NB4 (cell line): ENCODE measurements around the gene TOR1A.

Experiments
- DNase-seq: peaks from one replicate; pipeline ENCODE4 v3.0.0; 2010; ENCODE audit warnings: low read depth
- H3K4me3 ChIP-seq: one replicate; pipeline ENCODE4 v1.5.1; 2011; ENCODE audit warnings: mild to moderate bottlenecking, low read depth, low read length, moderate library complexity
- MYC ChIP-seq: IDR thresholded peaks from 2 replicates; pipeline ENCODE4 v1.6.1; 2011; ENCODE audit warnings: low read depth, low read length
- POLR2A ChIP-seq: IDR thresholded peaks from 2 replicates; pipeline ENCODE4 v1.6.1; 2011; ENCODE audit warnings: mild to moderate bottlenecking; ENCODE audit not compliant: insufficient read length; ENCODE audit errors: extremely low read depth
- TF ChIP-seq, protein P1 (sequence below): IDR thresholded peaks from one replicate; pipeline ENCODE4 v1.5.1; 2012; ENCODE audit warnings: low read depth, low read length
- TF ChIP-seq, protein P2 (sequence below): IDR thresholded peaks from 2 replicates; pipeline ENCODE4 v1.6.1; 2011; ENCODE audit warnings: low read depth, low read length

TOR1A gene

DNA sequence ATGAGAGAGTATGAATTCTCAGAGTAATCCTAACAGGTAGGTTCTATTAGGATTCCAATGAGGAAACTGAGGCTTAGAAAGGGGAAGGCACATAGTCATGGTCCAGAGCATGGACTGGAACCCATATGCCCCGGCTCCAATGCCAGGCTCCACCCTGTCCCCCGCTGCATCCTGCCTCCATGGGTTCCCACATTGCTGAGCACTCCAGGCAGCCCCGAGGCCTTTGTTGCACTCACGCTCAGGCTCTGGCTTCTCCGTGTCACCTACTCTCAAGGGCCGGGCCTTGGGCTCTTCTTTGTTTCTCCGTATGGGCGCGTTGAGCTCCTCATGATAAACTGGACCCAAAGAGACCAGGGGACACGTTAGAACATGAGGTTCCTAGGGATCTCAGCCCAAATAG lies 5.0 kb upstream of the TOR1A start:
- no peak for DNase-seq
- TF ChIP-seq POLR2A (no peak), MYC (no peak)
- TF ChIP-seq, protein P1, sequence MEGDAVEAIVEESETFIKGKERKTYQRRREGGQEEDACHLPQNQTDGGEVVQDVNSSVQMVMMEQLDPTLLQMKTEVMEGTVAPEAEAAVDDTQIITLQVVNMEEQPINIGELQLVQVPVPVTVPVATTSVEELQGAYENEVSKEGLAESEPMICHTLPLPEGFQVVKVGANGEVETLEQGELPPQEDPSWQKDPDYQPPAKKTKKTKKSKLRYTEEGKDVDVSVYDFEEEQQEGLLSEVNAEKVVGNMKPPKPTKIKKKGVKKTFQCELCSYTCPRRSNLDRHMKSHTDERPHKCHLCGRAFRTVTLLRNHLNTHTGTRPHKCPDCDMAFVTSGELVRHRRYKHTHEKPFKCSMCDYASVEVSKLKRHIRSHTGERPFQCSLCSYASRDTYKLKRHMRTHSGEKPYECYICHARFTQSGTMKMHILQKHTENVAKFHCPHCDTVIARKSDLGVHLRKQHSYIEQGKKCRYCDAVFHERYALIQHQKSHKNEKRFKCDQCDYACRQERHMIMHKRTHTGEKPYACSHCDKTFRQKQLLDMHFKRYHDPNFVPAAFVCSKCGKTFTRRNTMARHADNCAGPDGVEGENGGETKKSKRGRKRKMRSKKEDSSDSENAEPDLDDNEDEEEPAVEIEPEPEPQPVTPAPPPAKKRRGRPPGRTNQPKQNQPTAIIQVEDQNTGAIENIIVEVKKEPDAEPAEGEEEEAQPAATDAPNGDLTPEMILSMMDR: no peak
- TF ChIP-seq, protein P2, sequence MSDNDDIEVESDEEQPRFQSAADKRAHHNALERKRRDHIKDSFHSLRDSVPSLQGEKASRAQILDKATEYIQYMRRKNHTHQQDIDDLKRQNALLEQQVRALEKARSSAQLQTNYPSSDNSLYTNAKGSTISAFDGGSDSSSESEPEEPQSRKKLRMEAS: no peak
- no peak overlapping the region for H3K4me3 ChIP-seq

DNA sequence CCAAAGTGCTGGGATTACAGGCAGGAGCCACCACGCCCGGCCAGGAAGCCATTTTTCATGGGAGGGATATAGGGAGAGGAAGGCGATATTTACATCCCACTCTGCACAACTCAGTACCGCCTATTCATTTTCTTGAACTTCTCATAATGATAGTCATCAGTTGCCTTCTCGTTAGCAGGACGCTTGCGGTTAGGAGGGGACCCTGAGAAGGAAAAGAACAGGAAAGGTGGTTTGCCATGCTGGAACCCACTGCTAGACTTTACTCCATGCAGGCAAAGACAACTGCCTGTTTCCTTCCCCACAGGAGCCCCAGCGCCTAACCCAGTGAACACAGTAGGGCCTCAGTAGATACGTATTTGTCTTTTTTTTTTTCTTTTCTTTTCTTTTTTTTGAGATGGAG lies 4.1 kb upstream of the TOR1A start:
- no peak for DNase-seq
- TF ChIP-seq, protein P1: no peak
- TF ChIP-seq MYC (no peak), POLR2A (no peak)
- TF ChIP-seq, protein P2: no peak
- H3K4me3 ChIP-seq: no peak overlapping the region

DNA sequence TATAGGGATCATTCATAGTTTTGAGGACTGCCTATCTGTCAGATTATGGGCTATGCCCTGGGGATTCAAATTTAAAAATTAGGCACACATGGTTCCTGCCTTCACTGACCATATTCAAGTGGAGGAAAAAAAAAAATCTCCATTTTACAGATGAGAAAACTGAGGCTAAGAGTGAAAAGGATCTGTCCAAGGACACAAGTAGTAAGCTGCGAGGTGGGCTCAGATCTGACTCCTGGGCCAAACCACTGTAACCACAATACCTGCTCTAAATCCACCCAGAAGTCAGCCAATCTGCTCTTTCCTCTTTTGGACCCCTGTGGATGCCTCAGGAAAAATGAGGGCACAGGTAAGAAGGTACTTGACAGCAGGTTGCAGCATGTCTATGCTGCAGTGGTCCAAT lies 2.8 kb upstream of the TOR1A start:
- no peak overlapping the region for H3K4me3 ChIP-seq
- TF ChIP-seq POLR2A: no peak
- TF ChIP-seq, protein P1: no peak
- no peak for DNase-seq

- H3K4me3 ChIP-seq: no peak overlapping the region
- DNase-seq: no peak
- TF ChIP-seq, protein P1: no peak
- TF ChIP-seq MYC: no peak
- no peak for TF ChIP-seq POLR2A
- TF ChIP-seq, protein P2: no peak
Observed at GRCh38 chr9:129826344-129826743, 2.4 kb upstream of the TOR1A start.

DNA sequence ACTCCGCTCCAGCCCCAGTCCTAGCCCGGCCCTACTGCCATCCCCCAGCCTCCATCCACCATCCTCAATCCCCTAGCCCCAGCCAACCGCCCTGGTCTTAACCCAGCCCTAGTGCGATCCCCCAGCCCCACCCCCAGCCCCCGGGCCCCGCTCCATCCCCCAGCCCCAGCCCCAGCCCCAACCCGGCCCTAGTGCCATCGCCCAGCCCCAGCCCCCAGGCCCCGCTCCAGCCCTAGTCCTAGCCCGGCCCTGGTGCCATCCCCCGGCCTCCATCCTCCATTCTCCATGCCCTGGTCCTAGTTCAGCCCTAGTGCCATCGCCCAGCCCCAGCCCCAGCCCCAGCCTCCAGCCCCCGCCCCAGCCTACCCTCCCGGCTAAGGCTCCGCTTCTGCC lies 398 bp downstream of the TOR1A start:
- H3K4me3 ChIP-seq: peak overlapping the region; percentile 83
- no peak for DNase-seq
- TF ChIP-seq MYC: no peak
- TF ChIP-seq, protein P2: no peak
- TF ChIP-seq, protein P1: no peak
- no peak for TF ChIP-seq POLR2A

GRCh38 chr9:129822898-129823541 lies 916 bp downstream of the TOR1A start:
- TF ChIP-seq POLR2A: peak; percentile 36
- peak; percentile 50 for TF ChIP-seq MYC
- TF ChIP-seq, protein P1: no peak
- TF ChIP-seq, protein P2: peak; percentile 47; the same call in 1 of the 2 replicates
- DNase-seq: peak; percentile 89
- peak overlapping the region; percentile 83 for H3K4me3 ChIP-seq
